ENCODE measurements around the gene MED9.

Gene MED9

GRCh38 chr17:17492571-17492970 lies 15.8 kb downstream of the MED9 start:
- DNase-seq = no peak

GRCh38 chr17:17493249-17493985 lies 16.6 kb downstream of the MED9 start:
- no peak for DNase-seq

GRCh38 chr17:17493986-17494466 lies 17.2 kb downstream of the MED9 start:
- DNase-seq = no peak

- DNase-seq = peak; percentile 25
Measured at GRCh38 chr17:17494499-17494869, 17.7 kb downstream of the MED9 start.

GRCh38 chr17:17494870-17495535 lies 18.2 kb downstream of the MED9 start:
- peak; percentile 34 for DNase-seq

GRCh38 chr17:17495536-17496188 lies 18.9 kb downstream of the MED9 start:
- peak; percentile 52 for DNase-seq

- DNase-seq = peak; percentile 74
Measured at GRCh38 chr17:17496189-17497064, 19.6 kb downstream of the MED9 start, which contains the start of gene RASD1. TSS of gene RASD1 (minus strand) at chr17:17496395. CDS start at chr17:17496181, 214 bp downstream.

GRCh38 chr17:17497065-17497844 lies 20.5 kb downstream of the MED9 start:
- no peak for DNase-seq

GRCh38 chr17:17497845-17498520 lies 21.2 kb downstream of the MED9 start:
- DNase-seq = no peak

DNA sequence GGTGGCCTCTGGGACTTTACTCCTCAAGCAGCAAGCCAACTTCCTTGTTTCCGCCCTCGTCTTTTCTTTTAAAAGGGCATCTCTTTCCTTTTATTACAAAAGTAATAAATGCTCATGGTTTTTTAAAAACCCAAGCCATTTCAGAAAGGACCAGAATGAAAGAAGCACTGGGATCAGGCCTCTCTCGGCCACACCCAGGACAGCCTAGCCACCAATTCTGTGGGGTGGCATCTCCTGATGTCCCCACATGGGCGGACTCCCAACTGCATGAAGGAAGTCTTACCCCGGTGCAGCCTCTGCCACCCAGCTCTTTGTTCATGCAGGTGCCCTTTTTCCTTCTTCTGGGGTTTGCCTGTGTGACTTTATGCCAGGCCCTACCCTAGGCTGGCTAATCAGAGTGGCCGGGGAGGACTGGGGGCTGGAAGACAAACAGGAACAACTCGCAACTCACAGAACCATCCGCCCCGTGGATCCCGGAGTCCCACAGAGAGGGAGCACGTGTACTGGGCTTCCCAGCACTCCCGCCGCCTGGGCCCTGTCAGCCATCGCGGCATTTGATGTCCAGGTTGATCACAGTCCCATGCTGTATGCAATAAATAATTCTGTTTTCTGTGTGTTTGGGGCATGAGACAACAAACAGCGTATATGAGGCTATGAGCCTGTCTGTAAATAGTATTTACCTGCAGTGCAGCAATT lies 22.0 kb downstream of the MED9 start:
- no peak for DNase-seq

GRCh38 chr17:17499402-17500145 lies 22.8 kb downstream of the MED9 start:
- DNase-seq = no peak

DNA sequence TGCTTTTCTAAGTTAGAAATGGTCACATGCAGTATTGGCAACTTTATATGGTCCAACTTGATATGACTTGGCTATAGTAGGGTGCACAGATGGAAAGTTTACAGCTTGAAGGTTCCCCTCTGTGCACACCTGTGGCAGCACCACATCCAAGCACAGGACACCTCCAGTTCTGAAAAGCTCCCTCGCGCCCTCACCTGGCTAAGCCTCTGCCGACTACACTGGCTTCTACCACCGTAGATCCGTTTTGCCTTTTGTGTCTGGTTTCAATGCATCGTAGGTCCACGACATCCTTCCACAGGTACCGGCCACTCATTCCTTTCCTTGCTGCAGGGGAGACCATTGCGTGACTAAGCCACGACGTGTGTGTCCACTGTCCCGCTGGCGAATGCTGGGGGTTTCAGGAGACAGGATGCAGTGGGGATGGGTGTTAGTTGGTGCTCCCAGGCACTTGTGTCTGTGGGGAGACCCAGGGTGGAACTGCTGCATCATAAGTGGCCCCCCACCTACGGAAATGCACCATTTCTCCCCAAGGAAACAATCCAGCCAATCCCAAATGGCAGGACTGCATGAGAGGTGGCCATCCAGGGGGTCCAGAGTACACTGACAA lies 24.3 kb downstream of the MED9 start:
- DNase-seq = no peak

DNA sequence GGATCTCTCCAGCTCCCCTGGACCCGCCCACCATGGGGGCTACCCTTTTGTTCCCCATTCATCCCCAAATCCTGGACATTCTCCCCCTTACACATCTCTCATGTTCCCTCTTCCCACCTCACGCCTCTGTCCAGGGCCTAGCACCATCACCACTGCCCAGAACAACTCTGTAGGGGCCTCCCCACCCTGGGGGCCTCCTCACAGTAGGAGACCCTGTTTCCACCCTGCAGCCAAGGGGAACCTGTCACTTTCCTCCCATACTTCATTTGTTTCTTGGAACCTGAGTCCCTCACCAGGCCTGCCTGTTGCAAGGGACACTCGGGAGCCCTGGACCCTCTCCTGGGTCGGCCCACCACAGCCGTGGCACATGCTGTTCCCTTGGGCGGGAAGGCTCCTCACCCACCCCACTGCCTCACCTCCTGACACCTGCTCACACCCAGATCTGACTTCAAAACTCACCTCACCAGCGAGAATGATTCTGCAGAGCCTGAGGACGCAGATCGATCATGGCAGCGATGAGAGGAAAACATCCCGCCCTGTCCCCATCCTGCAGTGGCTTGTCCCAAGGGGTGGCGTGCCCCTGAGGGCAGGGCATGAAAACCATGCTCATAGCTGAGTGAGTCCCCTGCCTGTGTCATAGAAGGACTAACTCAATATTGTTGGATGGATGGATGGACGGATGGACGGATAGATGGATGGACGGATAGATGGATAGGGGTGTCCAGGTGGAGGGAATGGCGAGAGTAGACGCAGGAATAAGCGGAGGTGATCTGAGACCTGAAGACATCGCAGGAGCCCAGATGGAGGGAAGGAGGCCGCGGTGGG lies 26.2 kb downstream of the MED9 start:
- DNase-seq = no peak

- no peak for DNase-seq
Measured at GRCh38 chr17:17503566-17504130, 26.8 kb downstream of the MED9 start.

GRCh38 chr17:17504341-17505140 lies 27.7 kb downstream of the MED9 start:
- DNase-seq = no peak

DNA sequence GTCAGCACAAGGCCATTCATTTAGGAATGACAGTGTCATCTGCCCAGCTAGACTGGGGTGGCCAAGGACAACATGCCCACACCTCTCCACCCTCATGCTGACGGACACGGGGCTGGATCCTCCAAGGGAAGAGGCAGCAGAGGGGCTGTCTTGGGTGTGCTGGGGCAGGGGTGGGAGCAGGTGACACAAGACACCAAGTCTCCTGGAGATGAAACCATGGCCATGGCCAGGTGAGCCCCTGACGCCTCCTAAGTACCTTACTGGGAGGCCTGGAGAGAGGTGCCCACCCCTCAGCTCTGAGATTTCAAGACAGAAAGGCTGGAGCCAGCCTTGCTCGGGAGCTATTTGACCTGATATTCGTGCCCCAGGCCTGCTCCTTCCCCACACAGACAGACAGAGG lies 28.4 kb downstream of the MED9 start:
- no peak for DNase-seq

- no peak for DNase-seq
Measured at GRCh38 chr17:17505610-17506171, 28.9 kb downstream of the MED9 start.
